GM12878 (cell line): ENCODE data around the gene FPGS. TPM values are rescaled to one million over a fixed set of nuclear protein-coding genes. Genes with fewer than 3 reads are reported as not detected.

ENCODE experiments used
- BRCA1 ChIP-seq: IDR thresholded peaks from 2 replicates; pipeline ENCODE4 v1.6.1; 2011; ENCODE audit warnings: low read depth, low read length, improper control_type of control experiment
- CBFB ChIP-seq: IDR thresholded peaks from 2 replicates; pipeline ENCODE4 v1.6.1; 2016; ENCODE audit warnings: antibody characterized with exemption, low read depth
- HCFC1 ChIP-seq: fragments of 150-350 bp; IDR thresholded peaks from 2 replicates; pipeline ENCODE4 v1.6.1; 2014; ENCODE audit warnings: low read length
- MEF2A ChIP-seq: IDR thresholded peaks from 2 replicates; pipeline ENCODE4 v1.6.1; 2011; ENCODE audit warnings: low read depth, mild to moderate bottlenecking, low read length, moderate library complexity; ENCODE audit not compliant: insufficient read depth
- MEF2B ChIP-seq: fragments of 450-650 bp; IDR thresholded peaks from 2 replicates; pipeline ENCODE4 v1.6.1; 2018; ENCODE audit warnings: mild to moderate bottlenecking, moderate library complexity; ENCODE audit not compliant: partially characterized antibody, poor library complexity, severe bottlenecking
- PAX8 ChIP-seq: fragments of 450-650 bp; IDR thresholded peaks from 2 replicates; pipeline ENCODE4 v1.6.1; 2017; ENCODE audit warnings: mild to moderate bottlenecking, moderate library complexity
- POU2F2 ChIP-seq: IDR thresholded peaks from 3 replicates; pipeline ENCODE4 v1.6.1; 2011; ENCODE audit warnings: low read depth, mild to moderate bottlenecking, low read length, borderline replicate concordance
- SMAD5 ChIP-seq: IDR thresholded peaks from 2 replicates; pipeline ENCODE4 v1.6.1; 2016; ENCODE audit warnings: antibody characterized with exemption, low read depth
- SMARCA5 ChIP-seq: fragments of 450-650 bp; IDR thresholded peaks from 2 replicates; pipeline ENCODE4 v1.6.1; 2017; ENCODE audit warnings: mild to moderate bottlenecking
- SREBF1 ChIP-seq: IDR thresholded peaks from 2 replicates; pipeline ENCODE4 v1.6.1; 2012; ENCODE audit warnings: mild to moderate bottlenecking, low read length
- SUZ12 ChIP-seq: fragments of 200-600 bp; sonication (generic); IDR thresholded peaks from one replicate; pipeline ENCODE4 v1.6.1; 2018; ENCODE audit warnings: antibody characterized with exemption, mild to moderate bottlenecking; ENCODE audit not compliant: unreplicated experiment
- polyA plus RNA-seq, 11 experiments: library from polyadenylated mRNA; depleted of rRNA in 4 of 11; unstranded in 6 of 11; stranded (reverse) in 5 of 11; fragments of >200 nt; fragmentation: Nextera tagmentation in 4 of 11; fragmentation: Illumina TruSeq in 1 of 11; extraction: Ambion mirVana in 4 of 11; extraction: Trizol in 1 of 11; gene quantifications; 1 replicate in 1 of 11; 2 replicates in 10 of 11; pipeline versions ENCODE4 v1.2.1 to v1.2.3, GENCODE V29; 2011 to 2016; ENCODE audit warnings: inconsistent platforms in 2 of 11, missing spikeins in 2 of 11, low read depth in 1 of 11
- total RNA-seq, 4 experiments: library from RNA; depleted of rRNA in 3 of 4; stranded (reverse); fragments of >200 nt in 3 of 4; fragmentation: Illumina TruSeq in 1 of 4; extraction: Trizol in 1 of 4; gene quantifications; 2 replicates each; pipeline versions ENCODE4 v1.2.1 to v1.2.3, GENCODE V29; 2013 to 2021
- TF ChIP-seq, protein P1 (sequence below): fragments of 450-650 bp; formaldehyde crosslinking; IDR thresholded peaks from 2 replicates; pipeline ENCODE4 v1.4.0; 2022; ENCODE audit warnings: mild to moderate bottlenecking, moderate library complexity
- TF ChIP-seq, protein P2 (sequence below): IDR thresholded peaks from 2 replicates; pipeline ENCODE4 v1.6.1; 2012; ENCODE audit warnings: low read length, inconsistent platforms
- TF ChIP-seq, protein P3 (sequence below): fragments of 450-650 bp; IDR thresholded peaks from 2 replicates; pipeline ENCODE4 v1.6.1; 2017; ENCODE audit warnings: mild to moderate bottlenecking, low read depth, inconsistent platforms; ENCODE audit not compliant: poor library complexity, severe bottlenecking
- TF ChIP-seq, protein P4 (sequence below): fragments of 450-650 bp; IDR thresholded peaks from 2 replicates; pipeline ENCODE4 v1.6.1; 2016; ENCODE audit warnings: mild to moderate bottlenecking, moderate library complexity, borderline replicate concordance
- TF ChIP-seq, protein P5 (sequence below): fragments of 450-650 bp; IDR thresholded peaks from 2 replicates; pipeline ENCODE4 v1.6.1; 2016; ENCODE audit warnings: mild to moderate bottlenecking

The FPGS gene
- total and polyA plus RNA-seq, 10 of the 15 experiments (the other 5 are each of a cell fraction or from before 2014, with no cell fraction given): 1.2 to 127 (median 80.4) TPM

DNA sequence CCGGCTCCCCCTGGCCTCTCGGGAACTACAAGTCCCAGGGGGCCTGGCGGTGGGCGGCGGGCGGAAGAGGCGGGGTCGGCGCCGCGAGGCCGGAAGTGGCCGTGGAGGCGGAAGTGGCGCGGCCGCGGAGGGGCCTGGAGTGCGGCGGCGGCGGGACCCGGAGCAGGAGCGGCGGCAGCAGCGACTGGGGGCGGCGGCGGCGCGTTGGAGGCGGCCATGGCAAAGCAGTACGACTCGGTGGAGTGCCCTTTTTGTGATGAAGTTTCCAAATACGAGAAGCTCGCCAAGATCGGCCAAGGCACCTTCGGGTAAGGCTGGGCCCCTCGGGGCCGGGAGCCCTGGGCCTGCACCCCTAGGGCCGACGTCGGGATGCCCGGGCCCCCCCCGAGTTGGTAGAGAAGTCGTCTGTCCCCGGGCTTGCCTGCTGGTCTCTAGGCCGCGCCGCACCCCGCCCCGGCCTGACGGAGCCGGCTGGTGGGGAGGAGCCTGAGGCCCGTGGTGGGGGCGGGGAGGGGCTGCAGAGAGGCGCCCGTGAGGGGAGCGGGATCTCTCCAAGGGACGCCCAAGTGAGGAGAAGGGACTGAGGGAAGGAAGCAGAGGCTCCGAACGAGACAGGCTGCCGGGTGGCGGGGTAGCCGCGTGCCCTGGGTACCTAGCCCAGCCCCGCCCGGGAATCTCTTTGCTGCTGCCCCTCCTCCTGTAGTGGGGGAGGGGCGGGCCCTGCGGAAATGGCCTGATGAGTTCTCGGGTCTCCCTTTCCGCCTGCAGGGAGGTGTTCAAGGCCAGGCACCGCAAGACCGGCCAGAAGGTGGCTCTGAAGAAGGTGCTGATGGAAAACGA lies 16.5 kb upstream of the FPGS start, which contains the start of gene CDK9 (continued):
- TF ChIP-seq, protein P1, sequence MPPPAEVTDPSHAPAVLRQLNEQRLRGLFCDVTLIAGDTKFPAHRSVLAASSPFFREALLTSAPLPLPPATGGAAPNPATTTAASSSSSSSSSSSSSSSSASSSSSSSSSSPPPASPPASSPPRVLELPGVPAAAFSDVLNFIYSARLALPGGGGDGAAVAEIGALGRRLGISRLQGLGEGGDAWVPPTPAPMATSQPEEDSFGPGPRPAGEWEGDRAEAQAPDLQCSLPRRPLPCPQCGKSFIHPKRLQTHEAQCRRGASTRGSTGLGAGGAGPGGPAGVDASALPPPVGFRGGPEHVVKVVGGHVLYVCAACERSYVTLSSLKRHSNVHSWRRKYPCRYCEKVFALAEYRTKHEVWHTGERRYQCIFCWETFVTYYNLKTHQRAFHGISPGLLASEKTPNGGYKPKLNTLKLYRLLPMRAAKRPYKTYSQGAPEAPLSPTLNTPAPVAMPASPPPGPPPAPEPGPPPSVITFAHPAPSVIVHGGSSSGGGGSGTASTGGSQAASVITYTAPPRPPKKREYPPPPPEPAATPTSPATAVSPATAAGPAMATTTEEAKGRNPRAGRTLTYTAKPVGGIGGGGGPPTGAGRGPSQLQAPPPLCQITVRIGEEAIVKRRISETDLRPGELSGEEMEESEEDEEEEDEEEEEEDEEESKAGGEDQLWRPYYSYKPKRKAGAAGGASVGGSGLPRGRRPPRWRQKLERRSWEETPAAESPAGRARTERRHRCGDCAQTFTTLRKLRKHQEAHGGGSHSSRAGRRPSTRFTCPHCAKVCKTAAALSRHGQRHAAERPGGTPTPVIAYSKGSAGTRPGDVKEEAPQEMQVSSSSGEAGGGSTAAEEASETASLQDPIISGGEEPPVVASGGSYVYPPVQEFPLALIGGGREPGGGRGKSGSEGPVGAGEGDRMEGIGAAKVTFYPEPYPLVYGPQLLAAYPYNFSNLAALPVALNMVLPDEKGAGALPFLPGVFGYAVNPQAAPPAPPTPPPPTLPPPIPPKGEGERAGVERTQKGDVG (CRISPR knock-in tag): no peak
- TF ChIP-seq CBFB (peak; percentile 63; the same call in 1 of the 2 replicates), POU2F2 (no peak), SUZ12 (no peak), SREBF1 (no peak; the same call in 1 of the 2 replicates), MEF2A (0 out of 2 replicates have a peak, but pooled peaks have one; percentile 16), MEF2B (no peak), SMAD5 (no peak), PAX8 (no peak), BRCA1 (0 out of 2 replicates have a peak, but pooled peaks have one; percentile 33), SMARCA5 (peak; percentile 56), HCFC1 (peak; percentile 82)
- TF ChIP-seq, protein P2, sequence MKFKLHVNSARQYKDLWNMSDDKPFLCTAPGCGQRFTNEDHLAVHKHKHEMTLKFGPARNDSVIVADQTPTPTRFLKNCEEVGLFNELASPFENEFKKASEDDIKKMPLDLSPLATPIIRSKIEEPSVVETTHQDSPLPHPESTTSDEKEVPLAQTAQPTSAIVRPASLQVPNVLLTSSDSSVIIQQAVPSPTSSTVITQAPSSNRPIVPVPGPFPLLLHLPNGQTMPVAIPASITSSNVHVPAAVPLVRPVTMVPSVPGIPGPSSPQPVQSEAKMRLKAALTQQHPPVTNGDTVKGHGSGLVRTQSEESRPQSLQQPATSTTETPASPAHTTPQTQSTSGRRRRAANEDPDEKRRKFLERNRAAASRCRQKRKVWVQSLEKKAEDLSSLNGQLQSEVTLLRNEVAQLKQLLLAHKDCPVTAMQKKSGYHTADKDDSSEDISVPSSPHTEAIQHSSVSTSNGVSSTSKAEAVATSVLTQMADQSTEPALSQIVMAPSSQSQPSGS: no peak
- TF ChIP-seq, protein P3, sequence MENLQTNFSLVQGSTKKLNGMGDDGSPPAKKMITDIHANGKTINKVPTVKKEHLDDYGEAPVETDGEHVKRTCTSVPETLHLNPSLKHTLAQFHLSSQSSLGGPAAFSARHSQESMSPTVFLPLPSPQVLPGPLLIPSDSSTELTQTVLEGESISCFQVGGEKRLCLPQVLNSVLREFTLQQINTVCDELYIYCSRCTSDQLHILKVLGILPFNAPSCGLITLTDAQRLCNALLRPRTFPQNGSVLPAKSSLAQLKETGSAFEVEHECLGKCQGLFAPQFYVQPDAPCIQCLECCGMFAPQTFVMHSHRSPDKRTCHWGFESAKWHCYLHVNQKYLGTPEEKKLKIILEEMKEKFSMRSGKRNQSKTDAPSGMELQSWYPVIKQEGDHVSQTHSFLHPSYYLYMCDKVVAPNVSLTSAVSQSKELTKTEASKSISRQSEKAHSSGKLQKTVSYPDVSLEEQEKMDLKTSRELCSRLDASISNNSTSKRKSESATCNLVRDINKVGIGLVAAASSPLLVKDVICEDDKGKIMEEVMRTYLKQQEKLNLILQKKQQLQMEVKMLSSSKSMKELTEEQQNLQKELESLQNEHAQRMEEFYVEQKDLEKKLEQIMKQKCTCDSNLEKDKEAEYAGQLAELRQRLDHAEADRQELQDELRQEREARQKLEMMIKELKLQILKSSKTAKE: no peak
- TF ChIP-seq, protein P4, sequence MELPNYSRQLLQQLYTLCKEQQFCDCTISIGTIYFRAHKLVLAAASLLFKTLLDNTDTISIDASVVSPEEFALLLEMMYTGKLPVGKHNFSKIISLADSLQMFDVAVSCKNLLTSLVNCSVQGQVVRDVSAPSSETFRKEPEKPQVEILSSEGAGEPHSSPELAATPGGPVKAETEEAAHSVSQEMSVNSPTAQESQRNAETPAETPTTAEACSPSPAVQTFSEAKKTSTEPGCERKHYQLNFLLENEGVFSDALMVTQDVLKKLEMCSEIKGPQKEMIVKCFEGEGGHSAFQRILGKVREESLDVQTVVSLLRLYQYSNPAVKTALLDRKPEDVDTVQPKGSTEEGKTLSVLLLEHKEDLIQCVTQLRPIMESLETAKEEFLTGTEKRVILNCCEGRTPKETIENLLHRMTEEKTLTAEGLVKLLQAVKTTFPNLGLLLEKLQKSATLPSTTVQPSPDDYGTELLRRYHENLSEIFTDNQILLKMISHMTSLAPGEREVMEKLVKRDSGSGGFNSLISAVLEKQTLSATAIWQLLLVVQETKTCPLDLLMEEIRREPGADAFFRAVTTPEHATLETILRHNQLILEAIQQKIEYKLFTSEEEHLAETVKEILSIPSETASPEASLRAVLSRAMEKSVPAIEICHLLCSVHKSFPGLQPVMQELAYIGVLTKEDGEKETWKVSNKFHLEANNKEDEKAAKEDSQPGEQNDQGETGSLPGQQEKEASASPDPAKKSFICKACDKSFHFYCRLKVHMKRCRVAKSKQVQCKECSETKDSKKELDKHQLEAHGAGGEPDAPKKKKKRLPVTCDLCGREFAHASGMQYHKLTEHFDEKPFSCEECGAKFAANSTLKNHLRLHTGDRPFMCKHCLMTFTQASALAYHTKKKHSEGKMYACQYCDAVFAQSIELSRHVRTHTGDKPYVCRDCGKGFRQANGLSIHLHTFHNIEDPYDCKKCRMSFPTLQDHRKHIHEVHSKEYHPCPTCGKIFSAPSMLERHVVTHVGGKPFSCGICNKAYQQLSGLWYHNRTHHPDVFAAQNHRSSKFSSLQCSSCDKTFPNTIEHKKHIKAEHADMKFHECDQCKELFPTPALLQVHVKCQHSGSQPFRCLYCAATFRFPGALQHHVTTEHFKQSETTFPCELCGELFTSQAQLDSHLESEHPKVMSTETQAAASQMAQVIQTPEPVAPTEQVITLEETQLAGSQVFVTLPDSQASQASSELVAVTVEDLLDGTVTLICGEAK: no peak
- TF ChIP-seq, protein P5, sequence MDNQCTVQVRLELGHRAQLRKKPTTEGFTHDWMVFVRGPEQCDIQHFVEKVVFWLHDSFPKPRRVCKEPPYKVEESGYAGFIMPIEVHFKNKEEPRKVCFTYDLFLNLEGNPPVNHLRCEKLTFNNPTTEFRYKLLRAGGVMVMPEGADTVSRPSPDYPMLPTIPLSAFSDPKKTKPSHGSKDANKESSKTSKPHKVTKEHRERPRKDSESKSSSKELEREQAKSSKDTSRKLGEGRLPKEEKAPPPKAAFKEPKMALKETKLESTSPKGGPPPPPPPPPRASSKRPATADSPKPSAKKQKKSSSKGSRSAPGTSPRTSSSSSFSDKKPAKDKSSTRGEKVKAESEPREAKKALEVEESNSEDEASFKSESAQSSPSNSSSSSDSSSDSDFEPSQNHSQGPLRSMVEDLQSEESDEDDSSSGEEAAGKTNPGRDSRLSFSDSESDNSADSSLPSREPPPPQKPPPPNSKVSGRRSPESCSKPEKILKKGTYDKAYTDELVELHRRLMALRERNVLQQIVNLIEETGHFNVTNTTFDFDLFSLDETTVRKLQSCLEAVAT: no peak
